Tibial nerve (tissue), 4 donors: Measurements from ENCODE around the gene FXYD6.

Experiments
- EP300 ChIP-seq, 2 donors: sonication (generic); formaldehyde crosslinking; IDR thresholded peaks; one replicate each; pipeline ENCODE4 v1.6.1; 2017; ENCODE audit warnings: antibody characterized with exemption in 2 of 2, mild to moderate bottlenecking in 1 of 2
- POLR2A ChIP-seq, 2 donors: fragments of 450-650 bp; IDR thresholded peaks; one replicate each; pipeline ENCODE4 v1.6.1; 2017; ENCODE audit warnings: antibody characterized with exemption in 2 of 2, mild to moderate bottlenecking in 2 of 2, moderate library complexity in 2 of 2
- TF ChIP-seq, protein P1 (sequence below), 5 experiments: fragments of 200-600 bp in 3 of 5; fragments of 450-650 bp in 2 of 5; sonication (generic) in 3 of 5; IDR thresholded peaks; one replicate each; pipeline ENCODE4 v1.5.1; 2016 to 2019; ENCODE audit warnings: antibody characterized with exemption in 5 of 5, mild to moderate bottlenecking in 3 of 5, moderate library complexity in 2 of 5

- TF ChIP-seq, protein P1, sequence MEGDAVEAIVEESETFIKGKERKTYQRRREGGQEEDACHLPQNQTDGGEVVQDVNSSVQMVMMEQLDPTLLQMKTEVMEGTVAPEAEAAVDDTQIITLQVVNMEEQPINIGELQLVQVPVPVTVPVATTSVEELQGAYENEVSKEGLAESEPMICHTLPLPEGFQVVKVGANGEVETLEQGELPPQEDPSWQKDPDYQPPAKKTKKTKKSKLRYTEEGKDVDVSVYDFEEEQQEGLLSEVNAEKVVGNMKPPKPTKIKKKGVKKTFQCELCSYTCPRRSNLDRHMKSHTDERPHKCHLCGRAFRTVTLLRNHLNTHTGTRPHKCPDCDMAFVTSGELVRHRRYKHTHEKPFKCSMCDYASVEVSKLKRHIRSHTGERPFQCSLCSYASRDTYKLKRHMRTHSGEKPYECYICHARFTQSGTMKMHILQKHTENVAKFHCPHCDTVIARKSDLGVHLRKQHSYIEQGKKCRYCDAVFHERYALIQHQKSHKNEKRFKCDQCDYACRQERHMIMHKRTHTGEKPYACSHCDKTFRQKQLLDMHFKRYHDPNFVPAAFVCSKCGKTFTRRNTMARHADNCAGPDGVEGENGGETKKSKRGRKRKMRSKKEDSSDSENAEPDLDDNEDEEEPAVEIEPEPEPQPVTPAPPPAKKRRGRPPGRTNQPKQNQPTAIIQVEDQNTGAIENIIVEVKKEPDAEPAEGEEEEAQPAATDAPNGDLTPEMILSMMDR (IDR thresholded peaks at IDR 0.05) = no peak
- TF ChIP-seq POLR2A (IDR thresholded peaks at IDR 0.05) (no peak), EP300 (IDR thresholded peaks at IDR 0.05) (no peak)
Measured at GRCh38 chr11:117803896-117804295, 72.6 kb downstream of the FXYD6 start.
